Measurements from ENCODE around the gene RAMP1.

RAMP1 gene

DNA sequence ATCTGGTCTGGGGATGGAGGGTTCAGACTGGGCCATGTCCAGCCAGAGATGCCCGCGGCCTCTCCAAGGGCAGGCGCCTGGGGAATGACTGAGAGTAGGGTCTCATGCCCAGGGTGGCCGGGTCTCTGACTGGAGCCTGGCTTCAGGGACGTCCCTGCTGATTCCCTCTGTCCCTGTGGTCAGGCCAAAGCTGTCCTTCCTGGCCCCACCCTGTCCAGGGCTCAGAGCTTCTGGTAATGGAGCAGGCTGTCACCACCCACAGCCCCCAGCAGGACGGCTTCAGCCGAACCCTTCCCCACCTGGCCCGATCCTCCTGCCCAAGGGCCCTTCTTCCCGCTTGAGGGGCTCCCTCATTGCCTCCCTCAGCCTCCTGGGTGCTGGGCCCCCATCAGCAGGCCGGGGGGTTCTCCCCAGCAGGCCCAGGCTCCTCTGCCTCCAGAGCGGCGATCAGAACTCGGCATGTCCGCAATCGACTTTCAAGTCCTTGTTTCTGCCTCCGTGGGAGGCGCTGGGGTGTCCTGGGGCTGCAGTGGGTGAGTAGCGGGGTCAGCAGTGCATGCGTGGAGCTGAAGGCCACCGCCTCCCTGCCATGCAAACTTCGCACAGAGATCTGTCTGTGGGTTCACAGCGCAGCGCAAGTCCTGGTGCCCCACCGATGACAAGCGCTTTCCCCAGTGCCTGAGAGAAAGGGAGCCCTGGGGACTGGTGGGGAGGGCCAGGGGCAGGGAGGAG, 18.3 kb downstream of the RAMP1 start:
- no peak for DNase-seq

DNA sequence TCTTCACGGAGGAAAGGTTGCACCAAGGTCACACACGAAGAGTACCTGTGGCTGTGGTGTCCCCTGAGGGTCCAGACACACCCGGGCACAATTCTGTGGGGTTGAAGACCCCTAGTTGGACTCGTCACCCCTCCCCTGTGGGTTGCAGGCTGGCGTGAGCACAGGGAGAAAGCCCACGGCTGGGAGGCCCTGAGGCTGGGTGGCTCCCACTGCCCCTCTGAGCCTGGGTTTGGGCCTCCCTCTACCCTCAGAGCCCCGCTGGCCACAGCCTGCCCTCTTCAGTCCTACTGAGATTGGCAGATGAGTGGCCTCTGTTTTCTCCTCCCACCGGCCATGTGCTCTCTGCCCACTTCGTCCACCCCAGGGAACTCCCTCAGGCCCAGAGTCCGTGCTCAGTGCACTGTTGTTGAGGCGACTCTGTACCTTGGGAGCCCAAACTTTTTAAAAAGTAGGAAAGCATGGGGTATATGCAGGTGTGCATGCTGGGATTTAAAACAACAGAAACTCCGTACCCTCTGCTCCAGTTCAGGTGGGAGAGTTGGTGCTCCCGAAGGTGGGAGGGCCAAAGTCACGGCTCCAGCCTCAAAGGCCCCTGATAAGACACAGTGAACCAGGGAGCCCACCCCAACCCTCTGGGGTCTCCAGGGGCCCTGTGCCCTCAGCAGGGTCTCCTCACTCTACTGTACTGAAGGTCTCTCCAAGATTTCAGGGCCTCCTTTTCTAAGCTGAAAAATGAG, 19.1 kb downstream of the RAMP1 start:
- no peak for DNase-seq

DNA sequence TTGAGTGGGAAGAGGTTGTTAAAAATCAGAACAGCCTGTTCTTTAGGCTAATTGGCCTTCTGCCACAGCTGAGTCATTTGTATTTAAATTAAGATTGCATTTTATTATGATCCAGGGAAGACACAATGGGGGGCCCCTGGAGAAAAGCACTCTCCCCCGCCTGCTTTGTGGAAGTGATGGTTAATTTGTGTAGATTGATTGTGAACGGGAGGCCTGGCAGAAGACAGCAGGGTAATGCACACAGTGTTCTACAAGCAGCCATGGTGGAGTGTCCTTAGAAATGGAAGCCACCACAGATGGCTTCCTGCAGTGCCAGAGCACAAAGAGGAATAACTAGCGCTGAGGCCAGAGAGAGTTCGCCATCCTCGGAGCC, 19.6 kb downstream of the RAMP1 start:
- DNase-seq: peak; percentile 25

DNA sequence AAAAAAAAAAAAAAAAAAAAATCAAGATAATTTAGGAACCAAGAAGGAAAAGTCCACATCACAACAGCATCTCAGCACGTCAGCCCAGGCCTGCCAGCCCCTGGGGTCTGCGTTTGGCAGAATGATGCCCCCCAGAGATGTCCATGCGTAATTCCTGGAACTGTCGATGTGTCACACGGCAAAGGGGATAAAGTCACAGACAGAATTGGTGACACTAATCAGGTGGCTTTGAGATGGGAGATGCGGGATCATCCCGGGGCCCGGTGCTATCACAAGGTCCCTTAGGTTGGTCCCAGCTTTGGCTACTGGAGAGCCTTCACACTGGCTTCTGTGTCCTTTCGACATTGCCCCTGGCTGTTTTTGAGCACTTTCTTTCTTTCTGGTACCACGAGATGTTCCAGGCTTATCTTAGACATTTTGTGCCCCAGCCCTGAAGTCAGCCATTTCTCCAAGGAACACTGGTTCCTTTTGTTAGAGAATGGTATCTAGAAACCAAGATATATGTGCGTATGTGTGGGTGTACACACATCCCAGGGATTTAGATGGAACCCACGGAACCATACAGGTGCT, 20.7 kb downstream of the RAMP1 start:
- no peak for DNase-seq

DNA sequence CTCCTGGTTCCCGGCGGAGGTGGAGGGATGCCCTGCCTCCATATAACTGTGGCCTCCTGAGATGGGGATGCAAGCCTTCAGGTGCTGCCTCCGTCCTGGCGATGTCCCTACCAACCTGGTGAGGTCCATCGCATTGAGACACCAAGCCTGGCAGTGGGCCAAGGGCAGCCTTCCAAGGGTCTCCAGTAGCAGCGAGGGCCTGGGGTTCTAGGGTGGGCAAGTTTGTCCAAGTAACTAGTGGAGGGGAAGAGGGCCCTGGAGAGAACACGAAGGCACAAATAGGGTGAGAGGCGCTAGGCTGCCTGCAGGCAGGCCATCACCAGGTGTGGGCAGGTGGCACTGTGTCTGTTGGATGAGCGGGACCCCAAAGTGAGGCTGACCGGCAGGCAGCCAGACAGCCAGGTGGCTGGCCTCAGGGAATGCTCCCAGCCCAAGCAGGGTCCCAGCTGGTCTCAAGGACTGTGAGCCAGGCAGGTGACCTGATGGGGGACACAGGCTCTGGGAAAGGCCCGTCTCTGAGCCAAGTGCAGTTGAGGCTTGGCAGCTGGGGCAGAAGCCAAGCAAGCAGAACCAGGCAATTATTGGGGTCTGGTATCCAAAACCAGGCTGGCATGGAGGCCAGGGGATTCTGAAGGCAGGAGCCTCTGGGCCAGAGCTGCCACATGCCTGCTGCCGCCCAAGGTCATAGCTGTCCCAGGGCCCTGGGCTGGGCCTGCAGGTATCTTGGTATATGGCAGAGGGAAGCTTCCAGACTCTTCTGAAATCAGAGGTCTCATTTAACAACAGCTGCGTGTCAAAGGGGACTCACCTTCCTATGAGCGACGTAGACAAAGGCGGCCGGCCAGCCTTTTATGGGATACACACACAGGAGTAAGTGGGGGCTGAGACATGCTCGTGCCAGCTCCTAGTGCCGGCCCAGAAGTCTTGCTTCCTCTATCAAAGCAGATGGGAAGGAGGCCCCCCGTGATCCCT, 23.4 kb downstream of the RAMP1 start:
- DNase-seq: no peak

DNA sequence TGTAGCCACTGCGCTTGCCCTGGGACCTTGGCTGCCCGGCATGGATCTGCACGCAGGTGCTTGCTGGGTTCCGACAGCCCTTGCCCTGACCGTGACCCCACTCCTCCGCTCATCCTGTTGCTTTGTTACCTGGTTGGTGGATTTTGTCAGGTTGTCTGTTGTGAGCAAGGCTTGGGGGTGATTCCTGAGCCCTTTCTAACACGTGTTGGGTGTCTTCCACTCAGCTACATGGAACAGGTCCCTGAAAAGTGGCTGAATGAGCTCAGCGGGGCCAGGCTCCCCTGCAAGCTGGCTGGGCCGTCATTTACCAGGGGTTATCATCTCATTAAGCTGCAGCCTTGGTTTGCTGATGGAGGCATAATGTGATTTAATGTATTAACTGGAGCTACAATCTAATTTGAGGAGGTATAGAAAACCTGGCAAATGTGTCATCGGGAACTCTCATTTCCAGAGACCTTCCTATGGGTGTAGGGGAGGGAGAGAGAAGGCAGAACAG, 24.6 kb downstream of the RAMP1 start:
- no peak for DNase-seq

DNA sequence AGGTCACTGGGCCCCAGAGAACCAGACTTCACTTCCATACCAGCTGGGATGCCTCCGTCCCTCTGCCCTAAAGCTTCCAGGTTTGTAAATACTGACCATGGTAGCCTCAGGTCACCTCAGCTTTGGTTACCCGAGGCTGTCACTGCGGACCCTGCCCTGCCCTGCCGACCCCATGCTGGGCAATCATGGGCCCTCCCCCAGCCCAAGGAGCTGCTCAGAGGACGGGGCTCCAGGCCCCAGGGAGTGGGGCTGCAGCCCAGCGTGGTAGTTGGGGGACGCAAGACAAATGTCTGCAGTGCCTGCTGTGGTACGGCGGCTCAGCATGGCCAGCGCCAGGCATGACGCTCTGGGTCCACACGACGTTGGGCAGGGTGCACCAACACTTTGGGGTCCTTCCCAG, 25.3 kb downstream of the RAMP1 start:
- DNase-seq: no peak

DNA sequence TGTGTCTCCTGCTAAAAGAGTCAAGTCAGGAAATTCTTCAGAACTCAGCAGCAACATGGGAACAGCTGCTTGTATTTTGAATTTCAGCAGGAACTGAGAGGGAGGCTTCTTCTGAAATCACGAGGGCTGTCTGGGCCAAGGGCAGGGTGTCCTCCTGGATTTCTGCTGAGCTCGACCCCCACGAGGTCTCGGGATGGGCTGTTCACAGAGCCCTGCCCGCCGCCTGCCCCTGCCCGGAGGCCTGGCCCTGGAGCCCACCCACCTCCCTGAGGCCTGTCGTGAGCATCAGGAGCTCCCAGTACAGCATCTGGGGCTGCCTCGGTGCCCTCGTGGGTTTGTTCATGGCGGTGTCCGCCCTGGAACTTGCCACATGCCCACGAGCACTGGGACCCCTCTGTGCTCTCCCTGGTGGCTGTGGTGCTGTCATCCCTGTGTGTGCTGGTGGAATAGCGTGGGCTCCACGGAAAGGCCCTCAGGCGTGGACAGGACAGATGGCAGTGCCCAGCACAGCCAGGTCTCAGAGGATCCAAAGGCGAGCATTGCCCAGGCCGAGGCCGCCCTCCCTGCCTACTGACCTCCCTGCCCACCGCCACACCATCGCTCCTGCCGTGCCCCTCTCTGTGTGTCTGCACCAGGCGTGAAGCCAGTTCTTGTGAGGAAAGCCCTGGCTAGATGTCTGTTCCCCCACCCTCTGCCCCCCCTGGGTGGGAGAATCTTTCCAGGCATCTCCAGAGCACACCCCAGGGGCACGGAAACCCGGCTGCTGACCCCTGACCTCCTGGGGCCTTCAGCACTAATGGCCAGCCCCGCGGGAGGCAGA, 25.9 kb downstream of the RAMP1 start:
- DNase-seq: no peak

DNA sequence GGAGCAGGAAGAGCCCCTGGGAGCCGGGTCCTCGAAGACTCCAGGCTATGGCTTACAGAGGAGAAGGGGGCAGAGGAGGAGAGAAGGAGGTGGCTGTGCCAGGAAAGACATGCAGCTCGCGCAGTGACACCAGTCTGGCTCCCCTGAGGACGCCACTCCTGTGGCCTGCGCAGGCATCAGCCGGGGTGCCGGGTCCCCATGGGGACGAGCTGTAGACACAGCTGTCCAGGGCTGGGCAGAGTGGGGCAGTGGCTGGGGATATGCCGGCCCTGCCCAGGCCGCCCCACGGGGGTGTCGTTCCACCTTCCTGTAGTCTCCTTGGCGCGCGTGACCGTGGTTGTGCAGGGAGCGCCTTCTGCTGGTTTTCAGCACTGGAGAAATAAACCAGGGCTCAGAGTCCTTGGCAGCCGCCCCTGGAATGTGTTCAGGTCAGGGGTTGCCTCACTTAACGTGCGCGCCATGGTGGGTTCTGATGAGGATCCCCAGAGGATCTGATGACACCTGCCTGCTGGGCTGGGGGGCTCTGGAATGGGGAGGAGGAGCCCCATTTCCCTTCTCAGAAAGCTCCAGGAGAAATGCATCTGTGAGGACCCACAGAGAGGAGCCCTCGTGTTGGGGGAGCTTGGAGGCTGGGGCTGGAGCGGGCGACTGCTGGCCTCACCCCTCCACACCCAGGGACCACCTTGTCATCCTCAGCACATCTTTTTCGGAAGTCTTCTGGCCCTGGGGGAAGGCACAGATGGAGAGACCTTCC, 26.7 kb downstream of the RAMP1 start:
- DNase-seq: no peak

DNA sequence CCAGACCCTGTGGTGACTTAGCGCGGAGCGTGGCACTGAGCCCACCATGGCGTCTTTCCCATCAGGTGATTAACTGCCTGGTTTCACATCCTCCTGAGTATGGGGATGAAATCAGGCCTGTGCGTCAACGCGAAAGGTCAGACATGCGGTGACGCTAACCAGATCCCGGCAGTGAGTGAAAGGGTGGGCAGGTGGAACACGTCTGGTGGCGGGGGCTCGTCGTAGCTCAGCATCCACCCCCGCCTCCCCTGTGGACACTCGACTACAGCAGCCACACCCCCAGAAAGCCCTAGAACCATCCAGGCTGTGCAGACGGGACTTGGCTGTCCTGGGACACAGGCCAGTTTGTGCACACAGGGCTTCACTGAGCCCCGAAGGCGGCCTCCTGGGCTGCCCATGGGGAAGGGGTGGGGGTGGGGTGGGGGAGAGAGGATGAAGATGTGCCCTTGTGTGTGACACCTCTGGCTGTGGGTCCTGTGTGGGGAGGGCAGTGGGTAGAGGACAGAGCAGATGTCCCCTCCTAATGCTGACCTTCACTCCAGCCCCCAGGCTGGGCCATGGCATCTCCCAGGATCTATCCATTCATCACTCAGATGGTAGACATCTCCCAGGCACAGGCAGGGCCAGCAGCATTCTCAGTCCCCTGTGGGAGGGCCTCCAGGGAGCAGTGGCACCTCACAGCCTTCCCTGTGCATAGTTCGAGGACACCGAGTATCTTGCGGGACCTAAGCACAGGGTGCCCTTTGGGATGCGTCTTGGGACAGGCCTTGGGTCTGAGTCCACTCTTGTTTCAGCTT, 27.5 kb downstream of the RAMP1 start:
- DNase-seq: no peak

DNA sequence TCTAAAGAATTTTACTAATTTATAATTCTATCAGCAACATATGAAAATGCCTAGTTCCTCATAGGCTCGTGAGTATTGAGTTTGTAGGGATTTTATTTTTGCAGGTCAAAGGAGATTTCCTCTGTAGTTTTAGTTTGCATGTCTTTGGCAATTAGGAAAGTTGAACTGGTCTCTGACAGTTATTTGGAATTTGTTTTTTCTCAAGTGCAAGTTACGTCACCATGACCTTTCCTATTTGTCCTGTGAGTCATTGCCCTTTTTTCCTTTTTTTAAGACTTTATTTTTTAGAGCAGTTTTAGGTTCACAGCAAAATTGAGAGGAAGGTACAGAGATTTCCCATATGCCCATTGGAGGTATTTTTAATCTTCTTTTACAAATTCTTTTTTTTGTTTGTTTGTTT, 29.0 kb downstream of the RAMP1 start:
- no peak for DNase-seq

DNA sequence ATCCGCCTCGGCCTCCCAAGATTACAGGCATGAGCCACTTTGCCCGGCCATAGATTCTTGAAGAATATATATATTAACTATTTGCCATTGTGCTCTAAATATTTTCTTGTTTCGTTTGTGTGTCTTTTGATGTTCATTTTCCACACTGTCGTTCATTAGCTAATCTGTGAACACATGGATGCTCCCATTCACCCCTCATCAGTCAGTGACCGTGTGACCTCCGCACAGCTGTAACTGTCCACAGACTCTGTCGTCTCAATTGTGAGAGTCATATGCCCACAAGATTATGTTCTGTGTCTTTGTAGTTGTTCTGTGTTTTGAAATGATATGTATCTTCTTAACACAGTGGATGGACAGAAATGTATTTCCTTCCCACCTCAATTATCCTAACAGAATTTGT, 29.6 kb downstream of the RAMP1 start:
- no peak for DNase-seq

DNA sequence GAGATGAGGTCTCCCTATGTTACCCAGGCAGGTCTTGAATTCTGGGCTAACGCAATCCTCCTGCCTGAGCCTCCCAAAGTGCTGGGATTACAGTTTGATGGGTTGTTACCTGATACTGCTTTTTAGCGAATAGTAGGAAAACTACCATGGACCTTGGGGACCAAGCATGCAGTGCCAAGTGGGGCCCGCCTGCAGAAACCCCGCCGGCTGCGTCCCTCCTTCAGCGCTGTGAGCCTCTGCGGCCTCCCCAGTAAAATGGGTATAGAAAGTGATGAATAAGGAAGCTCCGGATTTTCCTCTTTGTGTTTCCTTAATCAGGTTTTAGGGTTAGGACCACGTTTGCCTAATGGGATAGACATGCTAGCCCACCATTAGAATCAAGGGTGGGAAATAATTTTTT, 30.4 kb downstream of the RAMP1 start:
- no peak for DNase-seq

DNA sequence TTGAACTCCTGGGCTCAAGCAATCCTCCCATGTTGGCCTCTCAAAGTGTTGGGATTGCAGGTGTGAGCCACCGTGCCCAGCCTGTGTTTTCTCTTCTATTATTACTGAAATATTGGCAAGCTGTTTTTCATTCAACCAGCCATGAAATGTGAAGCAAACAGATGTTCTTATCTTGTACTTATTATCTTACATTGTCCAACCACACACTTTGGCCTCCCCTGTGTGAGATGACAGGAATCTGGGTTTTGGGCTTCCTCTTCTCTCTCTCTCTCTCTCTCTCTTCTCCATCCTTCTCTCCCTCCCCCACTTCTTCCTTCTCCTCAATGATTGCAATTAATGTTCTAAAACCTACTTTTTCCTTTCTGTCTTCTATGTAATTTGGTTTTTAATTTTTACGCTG, 33.1 kb downstream of the RAMP1 start:
- DNase-seq: no peak

DNA sequence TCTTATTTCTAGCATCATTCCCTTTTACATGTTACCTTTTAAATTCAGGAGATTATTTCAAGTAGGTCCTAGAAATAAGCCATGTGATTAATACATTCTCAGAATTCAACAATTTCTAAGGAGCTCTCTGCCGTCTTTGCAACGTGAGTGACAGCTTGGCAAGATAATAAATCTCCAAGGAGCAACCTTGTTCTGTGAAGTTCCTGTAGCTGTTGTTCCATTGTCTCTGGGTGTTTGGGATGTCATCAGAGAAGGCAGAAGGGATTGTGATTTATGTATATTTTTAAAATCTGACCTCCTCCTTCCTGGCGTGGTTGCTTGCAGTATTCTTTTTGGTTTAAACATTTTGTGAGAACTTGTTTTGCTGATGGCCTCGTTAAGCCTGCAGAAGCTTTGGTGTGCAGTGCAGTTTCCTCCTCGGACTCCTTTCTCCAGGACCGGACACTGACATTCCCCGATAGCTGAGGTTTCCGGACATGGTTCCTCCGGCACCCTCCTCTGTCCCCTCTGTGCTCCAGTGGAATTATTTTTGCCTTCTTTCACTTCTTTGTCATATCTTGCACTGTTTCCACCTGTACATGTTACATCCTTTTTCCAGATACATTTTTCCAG, 33.7 kb downstream of the RAMP1 start:
- no peak for DNase-seq

DNA sequence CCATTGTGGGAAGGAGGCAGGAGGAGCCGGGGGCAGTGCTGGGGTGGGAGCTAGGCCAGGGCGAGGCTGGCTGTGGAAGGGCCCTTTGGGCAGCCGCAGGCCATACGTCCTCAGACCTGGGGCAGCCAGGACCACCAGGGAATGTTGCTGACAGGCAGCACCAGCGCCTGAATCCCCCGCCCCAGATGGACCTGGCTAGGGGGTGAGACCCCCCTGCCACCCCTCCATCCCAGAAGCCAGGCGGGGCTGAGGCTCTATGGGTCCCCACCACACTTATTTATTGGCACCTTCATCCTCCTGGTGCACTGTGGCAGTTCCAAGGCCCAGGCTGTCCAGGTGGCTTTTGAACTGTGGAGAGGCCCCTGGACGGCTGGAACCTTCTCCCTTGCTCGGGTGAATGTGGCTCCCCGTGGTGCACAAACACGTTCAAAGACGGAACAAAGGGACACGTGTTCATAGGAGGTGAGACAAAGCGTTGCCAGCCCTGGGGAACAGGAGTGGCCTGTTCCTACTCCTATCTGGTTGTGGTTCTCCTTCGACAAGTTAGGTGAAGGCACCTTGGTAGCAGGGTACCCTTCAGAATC, 35.1 kb downstream of the RAMP1 start:
- no peak for DNase-seq

DNA sequence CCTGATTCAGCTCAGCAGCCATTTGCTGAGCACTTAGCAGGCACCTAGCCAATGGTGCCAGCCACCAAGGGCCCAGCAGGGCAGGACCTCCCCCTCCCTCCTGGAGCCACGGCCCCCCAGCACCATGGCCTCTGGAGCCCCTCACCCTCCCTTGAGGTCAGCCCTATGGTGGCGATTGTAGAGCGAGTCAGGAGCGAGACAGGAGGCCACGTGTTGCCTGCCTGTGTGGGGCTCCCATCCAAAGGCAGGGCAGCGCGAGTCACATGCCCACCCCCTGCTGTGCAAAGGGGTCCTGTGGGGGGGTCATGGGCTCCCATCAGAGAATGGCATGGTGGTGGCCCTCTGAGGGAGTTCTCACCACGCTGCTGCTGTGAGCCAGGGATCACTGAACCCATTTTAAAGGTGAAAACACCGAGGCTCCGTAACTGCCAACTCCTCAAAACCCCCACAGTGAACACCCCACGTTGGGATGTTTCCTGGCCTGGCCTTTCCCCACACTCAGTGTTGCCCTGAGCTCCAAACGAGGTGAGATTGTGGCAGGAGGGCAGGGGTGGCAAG, 35.6 kb downstream of the RAMP1 start:
- no peak for DNase-seq

DNA sequence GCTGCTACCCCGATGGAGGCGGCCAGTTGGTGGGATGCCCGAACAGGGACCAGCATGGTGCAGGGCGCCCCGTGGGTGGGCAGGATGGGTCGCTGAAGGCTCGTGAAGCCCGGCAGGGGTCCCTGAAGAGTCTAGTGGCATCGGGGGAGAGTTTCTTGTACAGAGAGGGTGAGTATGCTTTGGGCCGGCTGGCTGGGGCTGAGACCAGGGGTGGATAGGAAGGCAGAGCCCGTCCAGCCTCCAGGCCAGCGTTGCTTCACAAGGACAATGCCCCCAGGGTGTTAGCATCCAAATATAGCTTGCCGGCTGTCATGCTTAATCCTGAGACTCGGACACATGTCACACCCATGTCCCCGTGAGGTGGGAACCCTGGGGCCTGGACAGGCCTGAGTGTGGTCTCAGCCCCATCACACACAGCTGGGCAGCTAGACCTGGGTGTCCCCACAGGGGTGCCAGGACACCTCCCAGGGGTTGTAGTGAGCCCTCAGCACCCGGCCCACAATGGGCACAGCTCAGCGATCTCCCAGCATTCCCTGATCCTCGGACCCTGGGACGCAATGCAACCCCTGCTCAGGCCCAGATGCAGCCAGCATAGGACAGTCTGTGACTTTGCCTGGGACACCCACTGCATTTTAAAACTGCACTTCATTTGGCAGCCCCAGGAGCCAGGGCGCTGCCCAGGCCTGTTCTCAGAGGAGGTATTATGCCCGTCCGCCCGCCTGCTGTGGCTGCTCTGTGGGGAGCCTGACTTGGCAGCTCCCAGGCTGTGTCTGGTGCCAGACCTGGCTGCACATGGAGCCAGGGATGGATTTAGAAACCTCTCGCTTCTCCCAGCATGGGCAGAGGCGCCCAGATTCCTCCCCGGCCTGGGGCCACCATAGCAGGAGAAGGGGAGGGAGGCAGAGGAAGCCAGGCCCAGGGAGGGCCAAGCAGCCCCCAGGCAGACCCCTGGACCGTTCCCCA, 36.4 kb downstream of the RAMP1 start:
- peak; percentile 75 for DNase-seq
